ENCODE data around the gene BEST2. TPM values are rescaled to one million over a fixed set of nuclear protein-coding genes. Genes with fewer than 3 reads are reported as not detected.

Gene BEST2
- total RNA-seq, 4 donors from 2014 or later: 0.63 TPM; not detected in 3

- H3K9me3 ChIP-seq: no peaks in the 10 kb centered on the region
- intact Hi-C loops (cut with DNase I; ENCODE audit: low total_unique reads): no loop called here
Observed at GRCh38 chr19:12726988-12727316, 24.6 kb upstream of the BEST2 start.

GRCh38 chr19:12727745-12728433 is 23.7 kb upstream of the BEST2 start:
- H3K27me3 ChIP-seq: no peaks in the 10 kb centered on the region
- no peak overlapping the region for H3K27ac ChIP-seq
- intact Hi-C loops (cut with DNase I; ENCODE audit: low total_unique reads) (no loop called here), in situ Hi-C loops (cut with MboI; ENCODE audit: low sequenced_read_pairs in 4 of 4) (no loop called here)
- TF ChIP-seq POLR2A (IDR thresholded peaks at IDR 0.05) (no peak), CTCF (IDR thresholded peaks at IDR 0.05 in 4 of 5, conservative IDR thresholded peaks at IDR 0.05 in 1 of 5) (no peak)
- DNase-seq (no peak), ATAC-seq (no peak)
- peaks cover 22 to 25% of the 10 kb centered on the region in 2 donors for H3K4me1 ChIP-seq
- no peak overlapping the region for H3K4me3 ChIP-seq
- H3K9me3 ChIP-seq: no peaks in the 10 kb centered on the region
- H3K36me3 ChIP-seq: peaks cover 0 to 38% of the 10 kb centered on the region in 2 donors

More at GRCh38 chr19:12726988-12727316, 24.6 kb upstream of the BEST2 start:
- no peak overlapping the region for H3K27ac ChIP-seq
- TF ChIP-seq CTCF (IDR thresholded peaks at IDR 0.05 in 4 of 5, conservative IDR thresholded peaks at IDR 0.05 in 1 of 5): no peak
- no peak for TF ChIP-seq POLR2A (IDR thresholded peaks at IDR 0.05)
- H3K27me3 ChIP-seq: no peaks in the 10 kb centered on the region
- H3K36me3 ChIP-seq: peaks cover 0 to 38% of the 10 kb centered on the region in 2 donors
- H3K4me1 ChIP-seq: peaks cover 16 to 19% of the 10 kb centered on the region in 2 donors
- in situ Hi-C loops (cut with MboI; ENCODE audit: low sequenced_read_pairs in 4 of 4): no loop called here
- DNase-seq (no peak), ATAC-seq (no peak)
- no peak overlapping the region for H3K4me3 ChIP-seq

GRCh38 chr19:12730064-12730463 is 21.5 kb upstream of the BEST2 start:
- H3K27ac ChIP-seq: no peak overlapping the region
- H3K9me3 ChIP-seq: no peaks in the 10 kb centered on the region
- ATAC-seq (no peak), DNase-seq (no peak)
- in situ Hi-C loops (cut with MboI; ENCODE audit: low sequenced_read_pairs in 4 of 4) (no loop called here), intact Hi-C loops (cut with DNase I; ENCODE audit: low total_unique reads) (loop anchor here (10.0 kb wide), 1 partner anchor 385 kb away; the partner anchor contains the start of genes NACC1 and TRMT1)
- H3K36me3 ChIP-seq: peaks cover 0 to 38% of the 10 kb centered on the region in 2 donors
- TF ChIP-seq CTCF (IDR thresholded peaks at IDR 0.05 in 4 of 5, conservative IDR thresholded peaks at IDR 0.05 in 1 of 5): no peak
- TF ChIP-seq POLR2A (IDR thresholded peaks at IDR 0.05): no peak
- no peak overlapping the region for H3K4me3 ChIP-seq
- H3K27me3 ChIP-seq: no peaks in the 10 kb centered on the region
- H3K4me1 ChIP-seq: peaks cover 15 to 26% of the 10 kb centered on the region in 2 donors

GRCh38 chr19:12731337-12731736 is 20.3 kb upstream of the BEST2 start:
- H3K36me3 ChIP-seq: peaks cover 0 to 38% of the 10 kb centered on the region in 2 donors
- TF ChIP-seq POLR2A (IDR thresholded peaks at IDR 0.05) (no peak), CTCF (IDR thresholded peaks at IDR 0.05 in 4 of 5, conservative IDR thresholded peaks at IDR 0.05 in 1 of 5) (no peak)

More at GRCh38 chr19:12731337-12731736, 20.3 kb upstream of the BEST2 start:
- ATAC-seq (no peak), DNase-seq (no peak)
- H3K4me1 ChIP-seq: peaks cover 15 to 27% of the 10 kb centered on the region in 2 donors
- no peaks in the 10 kb centered on the region for H3K9me3 ChIP-seq
- H3K4me3 ChIP-seq: no peak overlapping the region
- in situ Hi-C loops (cut with MboI; ENCODE audit: low sequenced_read_pairs in 4 of 4): no loop called here
- intact Hi-C loops (cut with DNase I; ENCODE audit: low total_unique reads): loop anchor here (10.0 kb wide), 1 partner anchor 383 kb away; the partner anchor contains the start of genes NACC1 and TRMT1
- no peak overlapping the region for H3K27ac ChIP-seq
- H3K27me3 ChIP-seq: no peaks in the 10 kb centered on the region

Data from gastrocnemius medialis (tissue), 4 donors.